ENCODE measurements around the gene GALNT10. TPM values are rescaled to one million over a fixed set of nuclear protein-coding genes. Genes with fewer than 3 reads are reported as not detected.

The GALNT10 gene
- total RNA-seq, 1 experiment from 2014 or later: 27.8 TPM

GRCh38 chr5:154467655-154468354, 277.3 kb downstream of the GALNT10 start:
- RAD21 ChIA-PET (ENCODE audit: low non-redundant PET in 1 of 2, low total read pairs in 2 of 2, uncharacterized antibody in 2 of 2, unreplicated experiment in 2 of 2): interaction anchor here (0.9 to 1.4 kb wide), 2 partner anchors 63 to 172 kb away, joined by 3 to 4 read pairs; no protein-coding TSS in a partner anchor
- intact Hi-C loops (cut with micrococcal nuclease): loop anchor here (1.0 to 2.0 kb wide), 3 partner anchors 142 to 395 kb away; no protein-coding TSS in a partner anchor
- POLR2A ChIA-PET: no interaction called here
- Histone ChIP-seq H3K9ac (ENCODE audit: low read length) (no peak overlapping the region), H2AFZ (ENCODE audit: low read depth, low read length, poor library complexity, severe bottlenecking) (peak overlapping the region; percentile 29), H3K4me2 (ENCODE audit: low read length) (no peak overlapping the region; the same call in 1 of the 2 replicates), H3K4me1 (ENCODE audit: control insufficient read depth in 1 of 2, insufficient read depth in 2 of 2, low read length in 2 of 2) (peaks cover 4 to 5% of the 10 kb centered on the region in 2 experiments; a peak in 3 of 4 replicates), H3K9me2 (ENCODE audit: insufficient read depth) (no peaks in the 10 kb centered on the region), H3K79me2 (ENCODE audit: insufficient read depth, low read length) (no peaks in the 10 kb centered on the region), H4K20me1 (ENCODE audit: insufficient read depth) (no peaks in the 10 kb centered on the region), H3K9me3 (ENCODE audit: control insufficient read depth in 1 of 2, insufficient read depth in 1 of 2, low read depth in 1 of 2, low read length in 2 of 2) (no peaks in the 10 kb centered on the region), H3K27me3 (ENCODE audit: insufficient read depth, low read length) (no peaks in the 10 kb centered on the region), H3K27ac (ENCODE audit: low read depth, low read length) (no peak overlapping the region; the same call in 1 of the 2 replicates), H3K4me3 (replicated peaks in 1 of 2; ENCODE audit: low read depth in 1 of 2, low read length in 2 of 2) (no peak overlapping the region), H3K36me3 (ENCODE audit: control insufficient read depth in 1 of 2, insufficient read depth in 2 of 2, low read length in 2 of 2) (no peaks in the 10 kb centered on the region)
- peak; percentile 99 for ATAC-seq
- DNase-seq (ENCODE audit: low read depth, low spot score): peak; percentile 47
- no TSS peak for BruUV-seq (replicated peaks)
- CTCF ChIA-PET: interaction anchor here (0.6 to 2.8 kb wide), 9 partner anchors 46 to 395 kb away, joined by 3 to 11 read pairs (median 4); no protein-coding TSS in a partner anchor
- TF ChIP-seq RAD21 (IDR thresholded peaks at IDR 0.05; ENCODE audit: low read depth) (peak; percentile 88), CTCF (IDR thresholded peaks at IDR 0.05 in 2 of 3, conservative IDR thresholded peaks at IDR 0.05 in 1 of 3; ENCODE audit: borderline replicate concordance in 1 of 3, insufficient read depth in 1 of 3, low read depth in 2 of 3, low read length in 2 of 3) (peak; percentile 85 to 93 (median 90)), ZFX (IDR thresholded peaks at IDR 0.05) (no peak)

DNA sequence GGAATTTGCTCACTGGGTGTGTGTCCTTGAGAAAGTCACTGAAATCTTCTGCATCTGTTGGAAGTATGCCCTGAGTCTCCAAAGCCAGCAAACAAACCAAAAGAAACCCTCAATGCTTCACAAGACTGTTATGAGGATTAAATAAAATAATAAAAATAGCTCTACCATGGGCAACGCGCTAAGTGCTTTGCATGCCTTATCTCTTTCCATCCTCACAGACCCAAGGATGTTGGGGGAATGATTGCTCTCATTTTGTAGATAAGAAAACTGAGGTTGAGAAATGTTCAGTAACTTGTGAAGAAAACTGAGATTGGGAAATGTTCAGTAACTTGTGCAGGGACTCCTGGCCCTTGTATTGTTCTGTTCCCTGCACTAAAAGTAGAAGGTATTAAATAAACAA, 279.6 kb downstream of the GALNT10 start:
- ATAC-seq: no peak
- H3K4me1 ChIP-seq (ENCODE audit: control insufficient read depth in 1 of 2, insufficient read depth in 2 of 2, low read length in 2 of 2): peaks cover 2% of the 10 kb centered on the region in 2 experiments; a peak in 3 of 4 replicates
- no peak for TF ChIP-seq EGR1 (IDR thresholded peaks at IDR 0.05; ENCODE audit: low read depth)
- TF ChIP-seq POLR2A (IDR thresholded peaks at IDR 0.05; ENCODE audit: borderline replicate concordance, extremely low read depth, insufficient read depth, insufficient read length): no peak
- TF ChIP-seq JUND (IDR thresholded peaks at IDR 0.05): no peak
- TF ChIP-seq POLR2AphosphoS5 (IDR thresholded peaks at IDR 0.05; ENCODE audit: low read depth, low read length): no peak
- no peak for TF ChIP-seq EZH2phosphoT487 (IDR thresholded peaks at IDR 0.05; ENCODE audit: borderline replicate concordance)
- no peak for TF ChIP-seq ATF3 (IDR thresholded peaks at IDR 0.05)
- no peak for TF ChIP-seq EZH2 (IDR thresholded peaks at IDR 0.05)
- no peak for TF ChIP-seq ZNF274 (IDR thresholded peaks at IDR 0.05; ENCODE audit: low read depth, low read length)
- no peak for TF ChIP-seq CBX3 (IDR thresholded peaks at IDR 0.05; ENCODE audit: low read depth)
- TF ChIP-seq YY1 (IDR thresholded peaks at IDR 0.05; ENCODE audit: extremely low read depth, insufficient replicate concordance, low read depth, low read length): no peak
- no peak for TF ChIP-seq SP1 (IDR thresholded peaks at IDR 0.05; ENCODE audit: low read depth)
- no peak for TF ChIP-seq SRF (IDR thresholded peaks at IDR 0.05; ENCODE audit: low read depth)
- TF ChIP-seq CTCF (IDR thresholded peaks at IDR 0.05 in 2 of 3, conservative IDR thresholded peaks at IDR 0.05 in 1 of 3; ENCODE audit: borderline replicate concordance in 1 of 3, insufficient read depth in 1 of 3, low read depth in 2 of 3, low read length in 2 of 3): no peak
- TF ChIP-seq RAD21 (IDR thresholded peaks at IDR 0.05; ENCODE audit: low read depth): no peak

More for the DNA sequence above, 279.6 kb downstream of the GALNT10 start:
- Histone ChIP-seq H3K4me2 (ENCODE audit: low read length) (no peak overlapping the region), H3K4me3 (replicated peaks in 1 of 2; ENCODE audit: low read depth in 1 of 2, low read length in 2 of 2) (no peak overlapping the region), H3K9me3 (ENCODE audit: control insufficient read depth in 1 of 2, insufficient read depth in 1 of 2, low read depth in 1 of 2, low read length in 2 of 2) (no peaks in the 10 kb centered on the region), H3K9ac (ENCODE audit: low read length) (no peak overlapping the region), H3K36me3 (ENCODE audit: control insufficient read depth in 1 of 2, insufficient read depth in 2 of 2, low read length in 2 of 2) (no peaks in the 10 kb centered on the region), H3K9me2 (ENCODE audit: insufficient read depth) (no peaks in the 10 kb centered on the region), H4K20me1 (ENCODE audit: insufficient read depth) (no peaks in the 10 kb centered on the region), H3K27ac (ENCODE audit: low read depth, low read length) (no peak overlapping the region), H3K27me3 (ENCODE audit: insufficient read depth, low read length) (no peaks in the 10 kb centered on the region), H2AFZ (ENCODE audit: low read depth, low read length, poor library complexity, severe bottlenecking) (no peak overlapping the region), H3K79me2 (ENCODE audit: insufficient read depth, low read length) (no peaks in the 10 kb centered on the region)
- DNase-seq (ENCODE audit: low read depth, low spot score): no peak
- ChIA-PET RAD21 (ENCODE audit: low non-redundant PET in 1 of 2, low total read pairs in 2 of 2, uncharacterized antibody in 2 of 2, unreplicated experiment in 2 of 2) (no interaction called here), POLR2A (no interaction called here), CTCF (interaction anchor here (0.9 kb wide), 1 partner anchor 51 kb away, joined by 3 read pairs; no protein-coding TSS in a partner anchor)
- BruUV-seq (replicated peaks): no TSS peak
- intact Hi-C loops (cut with micrococcal nuclease): no loop called here

All from HCT116 (cell line).